ENCODE results near the gene CCR6. TPM values are rescaled to one million over a fixed set of nuclear protein-coding genes. Genes with fewer than 3 reads are reported as not detected.

Gene CCR6
- total and polyA plus RNA-seq, 7 donors: 0.46 to 7.7 TPM; not detected in 5

DNA sequence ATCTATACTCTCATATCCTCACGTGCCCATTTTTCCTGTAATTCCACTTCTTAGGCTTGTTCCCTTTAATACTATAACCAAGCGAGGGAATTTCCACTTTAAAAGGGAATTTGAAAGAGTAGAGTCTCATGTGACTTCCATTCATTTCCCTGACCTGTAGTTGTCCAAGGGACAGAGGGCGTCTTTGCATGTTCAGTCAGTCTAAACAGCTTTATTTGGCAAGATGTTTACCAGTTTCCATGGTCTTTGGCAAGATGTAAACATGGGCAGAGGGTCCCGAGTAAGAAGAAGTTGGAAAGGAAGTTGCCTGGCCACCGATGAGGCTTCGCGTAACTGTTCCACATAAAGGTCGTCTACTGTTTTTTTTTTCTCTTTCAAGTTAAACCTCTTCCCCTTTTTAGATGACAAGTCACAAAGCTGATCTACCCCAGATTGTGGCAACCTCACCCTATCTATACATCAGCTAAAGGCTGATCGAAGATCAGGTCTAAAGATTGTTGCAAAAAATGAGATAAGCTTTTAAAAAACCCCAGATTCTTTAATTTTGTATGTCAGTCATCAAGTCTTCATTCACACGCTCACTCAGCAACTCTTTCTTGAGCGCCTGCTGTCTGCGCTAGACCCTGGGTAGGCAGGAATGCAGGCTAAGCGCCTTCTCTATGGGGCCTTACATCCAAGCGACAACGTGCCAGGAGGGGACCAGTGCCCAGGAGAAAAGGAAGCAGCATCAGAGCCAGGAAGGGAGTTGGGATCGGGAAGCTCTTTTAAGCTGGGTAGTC lies 31.7 kb upstream of the CCR6 start:
- no peak for TF ChIP-seq EP300 (IDR thresholded peaks at IDR 0.05)
- no peak for TF ChIP-seq POLR2A (IDR thresholded peaks at IDR 0.05)
- TF ChIP-seq POLR2AphosphoS5 (IDR thresholded peaks at IDR 0.05): no peak
- TF ChIP-seq, protein P1, sequence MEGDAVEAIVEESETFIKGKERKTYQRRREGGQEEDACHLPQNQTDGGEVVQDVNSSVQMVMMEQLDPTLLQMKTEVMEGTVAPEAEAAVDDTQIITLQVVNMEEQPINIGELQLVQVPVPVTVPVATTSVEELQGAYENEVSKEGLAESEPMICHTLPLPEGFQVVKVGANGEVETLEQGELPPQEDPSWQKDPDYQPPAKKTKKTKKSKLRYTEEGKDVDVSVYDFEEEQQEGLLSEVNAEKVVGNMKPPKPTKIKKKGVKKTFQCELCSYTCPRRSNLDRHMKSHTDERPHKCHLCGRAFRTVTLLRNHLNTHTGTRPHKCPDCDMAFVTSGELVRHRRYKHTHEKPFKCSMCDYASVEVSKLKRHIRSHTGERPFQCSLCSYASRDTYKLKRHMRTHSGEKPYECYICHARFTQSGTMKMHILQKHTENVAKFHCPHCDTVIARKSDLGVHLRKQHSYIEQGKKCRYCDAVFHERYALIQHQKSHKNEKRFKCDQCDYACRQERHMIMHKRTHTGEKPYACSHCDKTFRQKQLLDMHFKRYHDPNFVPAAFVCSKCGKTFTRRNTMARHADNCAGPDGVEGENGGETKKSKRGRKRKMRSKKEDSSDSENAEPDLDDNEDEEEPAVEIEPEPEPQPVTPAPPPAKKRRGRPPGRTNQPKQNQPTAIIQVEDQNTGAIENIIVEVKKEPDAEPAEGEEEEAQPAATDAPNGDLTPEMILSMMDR (IDR thresholded peaks at IDR 0.05): no peak
- intact Hi-C loops (cut with DNase I): no loop called here
- Histone ChIP-seq H3K27ac (no peak overlapping the region), H3K36me3 (no peaks in the 10 kb centered on the region), H3K9me3 (no peaks in the 10 kb centered on the region), H3K4me1 (peaks cover 0 to 3% (median 0%) of the 10 kb centered on the region in 4 donors), H3K4me3 (no peak overlapping the region), H3K27me3 (no peaks in the 10 kb centered on the region)
- no peak for DNase-seq
- WGBS, 2 donors: 62 to 83% methylated on average over 16 of the region's 16 CpGs

DNA sequence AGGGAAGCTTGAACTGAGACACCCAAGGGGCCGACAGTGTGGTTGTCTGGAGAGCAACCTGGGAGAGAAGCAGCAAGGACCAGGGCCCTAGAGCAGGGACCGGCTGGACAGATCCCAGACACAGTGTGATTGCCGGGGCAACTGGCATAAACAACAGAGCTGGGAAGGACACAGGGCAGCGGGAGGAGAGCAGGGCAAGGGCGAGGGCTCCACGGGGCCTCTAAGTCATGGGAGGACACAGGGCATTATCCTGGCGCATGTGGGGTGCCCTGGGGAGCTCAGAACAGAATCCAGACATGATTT lies 31.1 kb upstream of the CCR6 start:
- 44 to 62% methylated on average over 7 of the region's 7 CpGs for WGBS, 2 donors

DNA sequence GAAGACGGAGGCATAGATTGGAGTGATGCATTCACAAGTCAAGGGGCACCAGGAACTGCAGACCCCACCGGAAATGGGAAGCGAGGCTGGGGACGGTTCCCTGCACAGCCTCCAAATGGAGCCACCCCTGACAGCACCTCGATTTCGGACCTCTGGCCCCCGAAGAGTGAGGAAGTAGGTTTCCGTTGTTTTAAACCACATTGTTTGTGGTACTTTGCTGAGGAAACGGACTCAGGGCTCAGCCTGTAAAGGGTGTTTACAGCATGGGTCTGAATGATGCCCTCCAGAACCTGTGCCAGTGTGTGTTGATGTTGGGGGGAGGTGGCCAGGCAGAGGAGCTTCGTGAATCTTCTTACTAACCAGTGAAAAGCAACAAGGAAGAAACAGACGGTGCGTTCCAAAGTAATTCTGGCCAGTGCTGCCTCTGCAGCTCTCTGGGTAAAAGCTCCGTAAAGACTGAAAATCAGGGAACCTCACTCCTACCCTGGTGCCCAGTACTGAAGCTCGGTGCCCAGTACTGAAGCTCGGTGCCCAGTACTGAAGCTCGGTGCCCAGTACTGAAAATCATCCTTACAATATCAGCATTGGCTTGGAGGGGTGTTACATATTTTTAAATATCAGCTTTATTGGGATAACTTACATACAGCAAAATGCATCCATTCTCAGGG lies 30.1 kb upstream of the CCR6 start:
- Histone ChIP-seq H3K27me3 (no peaks in the 10 kb centered on the region), H3K27ac (no peak overlapping the region), H3K4me3 (no peak overlapping the region), H3K36me3 (no peaks in the 10 kb centered on the region), H3K9me3 (no peaks in the 10 kb centered on the region), H3K4me1 (peaks cover 0 to 3% (median 0%) of the 10 kb centered on the region in 4 donors)
- TF ChIP-seq POLR2A (IDR thresholded peaks at IDR 0.05) (no peak), EP300 (IDR thresholded peaks at IDR 0.05) (no peak), POLR2AphosphoS5 (IDR thresholded peaks at IDR 0.05) (no peak)
- TF ChIP-seq, protein P1 (IDR thresholded peaks at IDR 0.05): no peak
- WGBS, 2 donors: 59 to 80% methylated on average over 16 of the region's 16 CpGs
- no peak for DNase-seq
- intact Hi-C loops (cut with DNase I): no loop called here

More for the DNA sequence above, 31.1 kb upstream of the CCR6 start:
- Histone ChIP-seq H3K27me3 (no peaks in the 10 kb centered on the region), H3K36me3 (no peaks in the 10 kb centered on the region), H3K4me3 (no peak overlapping the region), H3K9me3 (no peaks in the 10 kb centered on the region), H3K27ac (no peak overlapping the region), H3K4me1 (peaks cover 0 to 3% (median 0%) of the 10 kb centered on the region in 4 donors)
- TF ChIP-seq POLR2AphosphoS5 (IDR thresholded peaks at IDR 0.05): no peak
- TF ChIP-seq EP300 (IDR thresholded peaks at IDR 0.05): no peak
- TF ChIP-seq, protein P1 (IDR thresholded peaks at IDR 0.05): no peak
- no peak for TF ChIP-seq POLR2A (IDR thresholded peaks at IDR 0.05)
- intact Hi-C loops (cut with DNase I): no loop called here
- DNase-seq: no peak

DNA sequence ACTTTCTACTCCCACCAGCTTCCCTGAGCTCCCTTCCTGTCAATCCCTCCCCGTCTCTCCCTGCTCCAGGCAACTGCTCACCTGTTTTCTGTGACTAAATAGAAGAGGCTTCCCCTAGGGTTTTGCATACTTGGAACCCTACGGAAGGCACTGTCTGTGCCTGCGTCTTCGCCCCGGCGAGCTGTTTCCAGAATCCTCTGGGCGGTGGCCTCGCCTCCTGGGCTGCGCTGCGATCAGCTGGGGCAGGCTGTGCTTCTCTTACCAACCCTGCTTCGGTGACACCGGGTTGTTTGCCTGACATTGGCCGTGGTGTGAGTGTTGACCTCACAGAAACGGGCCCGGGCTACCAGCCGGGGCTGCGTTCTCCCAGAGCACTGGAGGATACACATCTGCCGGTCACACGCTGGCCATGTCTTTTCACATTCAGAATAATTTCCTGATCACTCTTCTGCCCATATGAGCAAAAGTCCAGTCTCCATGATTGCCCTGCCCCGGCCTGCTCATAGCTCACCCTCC lies 29.4 kb upstream of the CCR6 start:
- TF ChIP-seq POLR2AphosphoS5 (IDR thresholded peaks at IDR 0.05): no peak
- no peak for TF ChIP-seq EP300 (IDR thresholded peaks at IDR 0.05)
- no peak for TF ChIP-seq POLR2A (IDR thresholded peaks at IDR 0.05)
- TF ChIP-seq, protein P1 (IDR thresholded peaks at IDR 0.05): no peak
- WGBS, 2 donors: 87 to 93% methylated on average over 20 of the region's 20 CpGs
- H3K4me3 ChIP-seq: no peak overlapping the region
- H3K36me3 ChIP-seq: no peaks in the 10 kb centered on the region
- no peaks in the 10 kb centered on the region for H3K27me3 ChIP-seq
- peaks cover 0 to 3% (median 0%) of the 10 kb centered on the region in 4 donors for H3K4me1 ChIP-seq
- H3K27ac ChIP-seq: no peak overlapping the region
- intact Hi-C loops (cut with DNase I): no loop called here
- no peaks in the 10 kb centered on the region for H3K9me3 ChIP-seq
- DNase-seq: no peak

Data from sigmoid colon (tissue), 7 donors.